Endodermal cell (in vitro differentiated cells): Measurements from ENCODE around the gene GNAZ. TPM values are rescaled to one million over a fixed set of nuclear protein-coding genes. Genes with fewer than 3 reads are reported as not detected.

Source experiments
- DNase-seq: peaks from one replicate; pipeline ENCODE4 v3.0.0-alpha.2; 2017
- H3K27ac ChIP-seq: 2 replicates; pipeline ENCODE4 v1.5.1; 2013; ENCODE audit warnings: mild to moderate bottlenecking, low read depth, low read length, moderate library complexity
- H3K27me3 ChIP-seq: 2 replicates; pipeline ENCODE4 v1.6.1; 2013; ENCODE audit warnings: mild to moderate bottlenecking, low read length, moderate library complexity; ENCODE audit not compliant: insufficient read depth, control insufficient read depth, poor library complexity, severe bottlenecking
- H3K36me3 ChIP-seq: 2 replicates; pipeline ENCODE4 v1.7.0; 2013; ENCODE audit warnings: mild to moderate bottlenecking, low read length, moderate library complexity; ENCODE audit not compliant: control insufficient read depth, insufficient read depth
- H3K4me1 ChIP-seq: one replicate; pipeline ENCODE4 v1.7.0; 2013; ENCODE audit warnings: low read length; ENCODE audit not compliant: control insufficient read depth, insufficient read depth
- H3K4me3 ChIP-seq: 2 replicates; pipeline ENCODE4 v1.5.1; 2013; ENCODE audit warnings: mild to moderate bottlenecking, low read length, moderate library complexity
- H3K9ac ChIP-seq: 2 replicates; pipeline ENCODE4 v1.6.1; 2013; ENCODE audit warnings: mild to moderate bottlenecking, low read length, moderate library complexity; ENCODE audit not compliant: poor library complexity, severe bottlenecking; ENCODE audit errors: extremely low read depth
- H3K9me3 ChIP-seq: 2 replicates; pipeline ENCODE4 v1.6.1; 2013; ENCODE audit warnings: mild to moderate bottlenecking, low read length, moderate library complexity; ENCODE audit not compliant: control insufficient read depth
- H3K27ac Mint-ChIP-seq: 2 replicates; pipeline ENCODE4 v1.8.0; 2020; ENCODE audit warnings: mixed read lengths
- H3K27me3 Mint-ChIP-seq: 2 replicates; pipeline ENCODE4 v1.8.0; 2021; ENCODE audit warnings: mild to moderate bottlenecking, mixed read lengths; ENCODE audit not compliant: insufficient read depth
- H3K36me3 Mint-ChIP-seq: 2 replicates; pipeline ENCODE4 v1.8.0; 2020; ENCODE audit warnings: low read depth, mixed read lengths
- H3K4me1 Mint-ChIP-seq: 2 replicates; pipeline ENCODE4 v1.8.0; 2020; ENCODE audit warnings: mixed read lengths
- H3K4me3 Mint-ChIP-seq: 2 replicates; pipeline ENCODE4 v1.8.0; 2020; ENCODE audit warnings: mild to moderate bottlenecking, moderate library complexity, mixed read lengths
- H3K9me3 Mint-ChIP-seq: 2 replicates; pipeline ENCODE4 v1.8.0; 2020; ENCODE audit warnings: mild to moderate bottlenecking, mixed read lengths
- WGBS, 2 experiments: methylation state at CpG; one replicate each; pipeline versions ENCODE4 v1.1.5 to v1.1.7; 2013; ENCODE audit warnings: missing lambda C conversion rate in 2 of 2, mixed read lengths in 1 of 2; ENCODE audit not compliant: insufficient coverage in 1 of 2, insufficient read length in 1 of 2; 5-methylcytosine and 5-hydroxymethylcytosine counted together
- total RNA-seq, 2 donors: library from RNA; stranded (reverse); fragmentation: NEBNext Ultra II Directional in 1 of 2; extraction: Animal tissue kit (Norgen Biotek cat#: 25700) in 1 of 2; gene quantifications; 2 replicates in 1 of 2; 3 replicates in 1 of 2; pipeline ENCODE4 v1.2.1, GENCODE V29; 2021
- TF ChIP-seq, protein P1 (sequence below): fragments of 200-600 bp; sonication (generic); conservative IDR thresholded peaks from 2 replicates; pipeline ENCODE4 v1.5.0; 2021; ENCODE audit warnings: antibody characterized with exemption, mild to moderate bottlenecking

GNAZ gene
- total RNA-seq, 2 donors from 2014 or later: 16.7 to 17.9 TPM

DNA sequence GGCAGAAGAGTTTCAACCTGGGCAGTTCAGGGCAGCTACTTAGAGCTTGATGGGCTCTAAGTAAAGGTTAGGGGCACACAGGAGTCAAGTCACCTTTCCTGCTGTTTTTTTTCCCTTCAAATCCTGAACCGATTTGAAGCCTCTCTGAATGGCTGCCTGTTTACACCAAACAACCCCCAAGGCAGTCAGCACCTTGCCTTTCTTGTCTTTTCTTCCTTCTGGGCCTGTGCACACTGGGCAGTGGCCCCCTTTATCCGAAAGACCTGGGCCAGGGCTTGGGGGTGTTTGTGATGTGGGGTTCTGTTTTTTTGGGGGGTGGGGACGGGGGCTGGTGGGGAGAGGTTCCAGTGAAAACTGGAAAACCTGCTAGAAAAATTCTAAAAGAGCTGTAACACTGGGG lies 67.1 kb downstream of the GNAZ start:
- WGBS, 2 experiments: 63% methylated on average over 3 of the region's 3 CpGs; no CpG with 5 or more reads in 1 of the 2 experiments
- H3K9me3 ChIP-seq: no peaks in the 10 kb centered on the region

GRCh38 chr22:23137905-23138561 lies 67.7 kb downstream of the GNAZ start:
- H3K27me3 ChIP-seq: no peaks in the 10 kb centered on the region
- H3K27ac ChIP-seq: no peak overlapping the region
- Mint-ChIP-seq H3K9me3 (no peaks in the 10 kb centered on the region), H3K27me3 (peaks cover 4% of the 10 kb centered on the region), H3K36me3 (no peaks in the 10 kb centered on the region), H3K4me3 (no peak overlapping the region), H3K4me1 (peaks cover 3% of the 10 kb centered on the region), H3K27ac (no peak overlapping the region)
- H3K9ac ChIP-seq: no peak overlapping the region
- 77 to 86% methylated on average over 4 to 5 of the region's 5 CpGs for WGBS, 2 experiments
- H3K9me3 ChIP-seq: no peaks in the 10 kb centered on the region
- H3K4me3 ChIP-seq: no peak overlapping the region
- peaks cover 4% of the 10 kb centered on the region for H3K4me1 ChIP-seq
- no peak for DNase-seq
- TF ChIP-seq, protein P1, sequence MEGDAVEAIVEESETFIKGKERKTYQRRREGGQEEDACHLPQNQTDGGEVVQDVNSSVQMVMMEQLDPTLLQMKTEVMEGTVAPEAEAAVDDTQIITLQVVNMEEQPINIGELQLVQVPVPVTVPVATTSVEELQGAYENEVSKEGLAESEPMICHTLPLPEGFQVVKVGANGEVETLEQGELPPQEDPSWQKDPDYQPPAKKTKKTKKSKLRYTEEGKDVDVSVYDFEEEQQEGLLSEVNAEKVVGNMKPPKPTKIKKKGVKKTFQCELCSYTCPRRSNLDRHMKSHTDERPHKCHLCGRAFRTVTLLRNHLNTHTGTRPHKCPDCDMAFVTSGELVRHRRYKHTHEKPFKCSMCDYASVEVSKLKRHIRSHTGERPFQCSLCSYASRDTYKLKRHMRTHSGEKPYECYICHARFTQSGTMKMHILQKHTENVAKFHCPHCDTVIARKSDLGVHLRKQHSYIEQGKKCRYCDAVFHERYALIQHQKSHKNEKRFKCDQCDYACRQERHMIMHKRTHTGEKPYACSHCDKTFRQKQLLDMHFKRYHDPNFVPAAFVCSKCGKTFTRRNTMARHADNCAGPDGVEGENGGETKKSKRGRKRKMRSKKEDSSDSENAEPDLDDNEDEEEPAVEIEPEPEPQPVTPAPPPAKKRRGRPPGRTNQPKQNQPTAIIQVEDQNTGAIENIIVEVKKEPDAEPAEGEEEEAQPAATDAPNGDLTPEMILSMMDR: no peak
- H3K36me3 ChIP-seq: no peaks in the 10 kb centered on the region

More for the DNA sequence above, 67.1 kb downstream of the GNAZ start:
- Histone ChIP-seq H3K27ac (no peak overlapping the region), H3K9ac (no peak overlapping the region), H3K36me3 (no peaks in the 10 kb centered on the region), H3K27me3 (no peaks in the 10 kb centered on the region), H3K4me3 (no peak overlapping the region), H3K4me1 (peaks cover 4% of the 10 kb centered on the region)
- no peak for DNase-seq
- TF ChIP-seq, protein P1: no peak
- Mint-ChIP-seq H3K9me3 (no peaks in the 10 kb centered on the region), H3K27me3 (peaks cover 7% of the 10 kb centered on the region), H3K27ac (no peak overlapping the region), H3K36me3 (no peaks in the 10 kb centered on the region), H3K4me3 (no peak overlapping the region), H3K4me1 (peaks cover 3% of the 10 kb centered on the region)

- Mint-ChIP-seq H3K4me1 (peaks cover 3% of the 10 kb centered on the region), H3K36me3 (no peaks in the 10 kb centered on the region), H3K4me3 (no peak overlapping the region), H3K9me3 (no peaks in the 10 kb centered on the region), H3K27ac (no peak overlapping the region), H3K27me3 (peaks cover 7% of the 10 kb centered on the region)
- TF ChIP-seq, protein P1: no peak
- Histone ChIP-seq H3K36me3 (no peaks in the 10 kb centered on the region), H3K9me3 (no peaks in the 10 kb centered on the region), H3K27ac (no peak overlapping the region), H3K27me3 (no peaks in the 10 kb centered on the region), H3K4me3 (no peak overlapping the region), H3K4me1 (peaks cover 4% of the 10 kb centered on the region), H3K9ac (no peak overlapping the region)
- DNase-seq: no peak
- 91 to 92% methylated on average over 9 to 11 of the region's 12 CpGs for WGBS, 2 experiments
These were observed 68.5 kb downstream of the GNAZ start for GRCh38 chr22:23138584-23139435.
